HEK293T (cell line): ENCODE data around the gene ABCC6.
"Not testable (repeated sequence)": the region's sequence is repeated elsewhere in the genome, so short reads cannot be mapped to it uniquely, and the experiment has no call there.

Experiments
- ELF4 ChIP-seq: fragments of 450-650 bp; IDR thresholded peaks from 2 replicates; pipeline ENCODE4 v1.6.1; 2017; ENCODE audit warnings: antibody characterized with exemption
- FOXA1 ChIP-seq: fragments of 450-650 bp; IDR thresholded peaks from 2 replicates; pipeline ENCODE4 v1.6.1; 2016; ENCODE audit warnings: mild to moderate bottlenecking
- FOXK2 ChIP-seq: fragments of 450-650 bp; IDR thresholded peaks from 2 replicates; pipeline ENCODE4 v1.6.1; 2016; ENCODE audit warnings: mild to moderate bottlenecking
- FOXM1 ChIP-seq: fragments of 450-650 bp; IDR thresholded peaks from 2 replicates; pipeline ENCODE4 v1.6.1; 2017; ENCODE audit warnings: mild to moderate bottlenecking, borderline replicate concordance
- HDGF ChIP-seq: fragments of 450-650 bp; IDR thresholded peaks from 2 replicates; pipeline ENCODE4 v1.6.1; 2017; ENCODE audit warnings: antibody characterized with exemption, borderline replicate concordance
- SUZ12 ChIP-seq: fragments of 450-650 bp; IDR thresholded peaks from 2 replicates; pipeline ENCODE4 v1.6.1; 2016; ENCODE audit warnings: mild to moderate bottlenecking
- TARDBP ChIP-seq: fragments of 450-650 bp; IDR thresholded peaks from 2 replicates; pipeline ENCODE4 v1.6.1; 2016
- ZNF384 ChIP-seq: fragments of 450-650 bp; IDR thresholded peaks from 2 replicates; pipeline ENCODE4 v1.6.1; 2016
- TF ChIP-seq, protein P1 (sequence below): fragments of 450-650 bp; IDR thresholded peaks from 2 replicates; pipeline ENCODE4 v1.6.1; 2016

DNA sequence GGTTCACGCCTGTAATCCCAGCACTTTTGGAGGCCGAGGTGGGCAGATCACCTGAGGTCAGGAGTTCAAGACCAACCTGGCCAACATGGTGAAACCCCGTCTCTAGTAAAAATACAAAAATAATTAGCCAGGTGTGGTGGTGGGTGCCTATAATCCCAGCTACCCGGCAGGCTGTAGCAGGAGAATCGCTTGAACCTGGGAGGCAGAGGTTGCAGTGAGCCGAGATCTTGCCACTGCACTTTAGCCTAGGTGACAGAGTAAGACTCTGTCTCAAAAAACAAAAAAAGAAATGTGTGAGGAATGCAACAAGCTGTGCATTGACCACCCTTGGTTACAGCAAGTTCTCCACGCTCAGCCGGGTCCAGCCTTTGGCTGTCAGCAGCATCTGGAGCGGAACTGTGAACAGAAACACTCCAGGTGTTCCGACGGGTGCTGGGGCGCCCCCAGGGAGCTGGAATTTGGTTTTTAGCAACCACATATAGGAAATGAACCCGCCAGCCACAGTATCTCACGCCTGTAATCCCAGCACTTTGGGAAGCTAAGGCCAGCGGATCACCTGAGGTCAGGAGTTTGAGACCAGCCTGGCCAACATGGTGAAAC is 75.2 kb downstream of the ABCC6 start:
- TF ChIP-seq FOXK2, HDGF, ZNF384, FOXA1, ELF4, FOXM1, SUZ12, TARDBP: not testable (repeated sequence)
- TF ChIP-seq, protein P1, sequence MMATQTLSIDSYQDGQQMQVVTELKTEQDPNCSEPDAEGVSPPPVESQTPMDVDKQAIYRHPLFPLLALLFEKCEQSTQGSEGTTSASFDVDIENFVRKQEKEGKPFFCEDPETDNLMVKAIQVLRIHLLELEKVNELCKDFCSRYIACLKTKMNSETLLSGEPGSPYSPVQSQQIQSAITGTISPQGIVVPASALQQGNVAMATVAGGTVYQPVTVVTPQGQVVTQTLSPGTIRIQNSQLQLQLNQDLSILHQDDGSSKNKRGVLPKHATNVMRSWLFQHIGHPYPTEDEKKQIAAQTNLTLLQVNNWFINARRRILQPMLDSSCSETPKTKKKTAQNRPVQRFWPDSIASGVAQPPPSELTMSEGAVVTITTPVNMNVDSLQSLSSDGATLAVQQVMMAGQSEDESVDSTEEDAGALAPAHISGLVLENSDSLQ: not testable (repeated sequence)
